GM12878 (cell line): ENCODE measurements around the gene IFRD2. TPM values are rescaled to one million over a fixed set of nuclear protein-coding genes. Genes with fewer than 3 reads are reported as not detected.
A peak's percentile ranks its signal among the peaks of the same experiment; 100 is the strongest.

Source experiments
- ATAC-seq: fragments of 200-7000 bp; cut with Tn5 transposase; 3 replicates; pipeline ENCODE4 v1.9.1; 2020; ENCODE audit warnings: mild to moderate bottlenecking, moderate library complexity
- BruUV-seq: library from RNA; stranded (reverse); fragments of 400-500 nt; replicated peaks from 2 replicates; lab custom pipeline; 2021; lab: Mats Ljungman, UMichigan
- CTCF ChIA-PET: fragments of 300-600 bp; sonication (Branson Sonifier 250); formaldehyde crosslinking; extraction: SDS; loops from one replicate; lab custom pipeline; 2021; ENCODE audit warnings: inconsistent platforms; lab: Yijun Ruan, JAX
- POLR2A ChIA-PET: fragments of 350-600 bp; formaldehyde crosslinking; extraction: SDS; loops from one replicate; lab custom pipeline; 2021; ENCODE audit warnings: inconsistent platforms; lab: Charles Lee
- RAD21 ChIA-PET: fragments of 300-600 bp; sonication (Branson Sonifier 250); formaldehyde crosslinking; loops from one replicate; lab custom pipeline; 2023; ENCODE audit warnings: antibody characterized with exemption; ENCODE audit not compliant: unreplicated experiment; lab: Charles Lee
- SMC1A ChIA-PET: fragments of 300-600 bp; sonication (Branson Sonifier 250); formaldehyde crosslinking; loops from one replicate; lab custom pipeline; 2023; ENCODE audit not compliant: unreplicated experiment, uncharacterized antibody; lab: Charles Lee
- DNase-seq: peaks from one replicate; pipeline ENCODE4 v3.0.0-alpha.2; 2011; ENCODE audit warnings: low read depth, low spot score
- FAIRE-seq: peaks from 3 replicates; lab custom pipeline; 2011; peaks lifted over from hg19 to GRCh38; lab: Jason Lieb, UNC
- H2AFZ ChIP-seq: 2 replicates; pipeline ENCODE4 v1.6.0; 2011; ENCODE audit warnings: low read depth, low read length, control low read depth; ENCODE audit not compliant: control insufficient read depth
- H3K27ac ChIP-seq: 2 replicates; pipeline ENCODE4 v1.5.1; 2011; ENCODE audit warnings: control low read depth; ENCODE audit not compliant: control insufficient read depth, insufficient read depth
- H3K27me3 ChIP-seq, 2 experiments: replicated peaks in 1 of 2; 2 replicates each; pipeline versions ENCODE4 v1.6.0 to v1.6.1; 2011; ENCODE audit warnings: low read length in 1 of 2; ENCODE audit not compliant: control insufficient read depth in 2 of 2, insufficient read depth in 2 of 2
- H3K36me3 ChIP-seq, 2 experiments: 2 replicates each; pipeline ENCODE4 v1.5.1; 2011; ENCODE audit warnings: low read length in 1 of 2; ENCODE audit not compliant: control insufficient read depth in 2 of 2, insufficient read depth in 2 of 2
- H3K4me1 ChIP-seq: 2 replicates; pipeline ENCODE4 v1.6.1; 2011; ENCODE audit warnings: mild to moderate bottlenecking, low read length, moderate library complexity, mixed read lengths; ENCODE audit not compliant: control insufficient read depth, insufficient read depth
- H3K4me2 ChIP-seq: 2 replicates; pipeline ENCODE4 v1.6.0; 2011; ENCODE audit warnings: control low read depth; ENCODE audit not compliant: control insufficient read depth, insufficient read depth
- H3K4me3 ChIP-seq: fragments of 200-600 bp; sonication (generic); 2 replicates; pipeline ENCODE4 v1.5.1; 2016
- H3K79me2 ChIP-seq: 2 replicates; pipeline ENCODE4 v1.6.0; 2011; ENCODE audit warnings: low read length; ENCODE audit not compliant: control insufficient read depth, insufficient read depth
- H3K9ac ChIP-seq: 2 replicates; pipeline ENCODE4 v1.8.0; 2011; ENCODE audit warnings: low read length, control low read depth, mixed read lengths; ENCODE audit not compliant: control insufficient read depth, insufficient read depth
- H3K9me3 ChIP-seq: replicated peaks from 3 replicates; pipeline ENCODE4 v1.5.1; 2011; ENCODE audit warnings: mild to moderate bottlenecking, low read length; ENCODE audit not compliant: control insufficient read depth, insufficient read depth
- H4K20me1 ChIP-seq: 2 replicates; pipeline ENCODE4 v1.6.0; 2011; ENCODE audit not compliant: control insufficient read depth, insufficient read depth
- ASH2L ChIP-seq: fragments of 300-600, 200-600 bp; sonication (generic); IDR thresholded peaks from 2 replicates; pipeline ENCODE4 v1.6.1; 2017; ENCODE audit warnings: low read depth, mild to moderate bottlenecking, borderline replicate concordance
- ATF2 ChIP-seq: IDR thresholded peaks from 2 replicates; pipeline ENCODE4 v1.6.1; 2012; ENCODE audit warnings: low read length, inconsistent platforms
- ATF7 ChIP-seq: fragments of 450-650 bp; IDR thresholded peaks from 2 replicates; pipeline ENCODE4 v1.6.1; 2016; ENCODE audit warnings: low read depth, mild to moderate bottlenecking
- BCL11A ChIP-seq: IDR thresholded peaks from 2 replicates; pipeline ENCODE4 v1.6.1; 2011; ENCODE audit warnings: low read depth, low read length
- BRCA1 ChIP-seq: IDR thresholded peaks from 2 replicates; pipeline ENCODE4 v1.6.1; 2011; ENCODE audit warnings: low read depth, low read length, improper control_type of control experiment
- CBFB ChIP-seq: IDR thresholded peaks from 2 replicates; pipeline ENCODE4 v1.6.1; 2016; ENCODE audit warnings: antibody characterized with exemption, low read depth
- ETV6 ChIP-seq, 2 experiments: fragments of 450-650 bp in 1 of 2; IDR thresholded peaks in 1 of 2; conservative IDR thresholded peaks in 1 of 2; 2 replicates each; pipeline ENCODE4 v1.6.1; 2014; ENCODE audit warnings: antibody characterized with exemption in 1 of 2, borderline replicate concordance in 1 of 2, low read depth in 1 of 2, mild to moderate bottlenecking in 1 of 2, moderate library complexity in 1 of 2
- FOXK2 ChIP-seq: fragments of 450-650 bp; IDR thresholded peaks from 2 replicates; pipeline ENCODE4 v1.6.1; 2017; ENCODE audit warnings: mild to moderate bottlenecking, moderate library complexity
- NFYB ChIP-seq: IDR thresholded peaks from 2 replicates; pipeline ENCODE4 v1.6.1; 2011; ENCODE audit warnings: low read depth, mild to moderate bottlenecking, low read length, improper control_type of control experiment, moderate library complexity; ENCODE audit not compliant: insufficient read depth
- PAX5 ChIP-seq: IDR thresholded peaks from 2 replicates; pipeline ENCODE4 v1.6.1; 2011; ENCODE audit warnings: low read depth, low read length, borderline replicate concordance
- PML ChIP-seq: IDR thresholded peaks from 2 replicates; pipeline ENCODE4 v1.6.1; 2012; ENCODE audit warnings: low read length, inconsistent platforms
- REST ChIP-seq: IDR thresholded peaks from 2 replicates; pipeline ENCODE4 v1.6.1; 2012; ENCODE audit warnings: mild to moderate bottlenecking, low read depth, low read length
- RFX5 ChIP-seq: IDR thresholded peaks from 2 replicates; pipeline ENCODE4 v1.6.1; 2011; ENCODE audit warnings: low read depth, low read length, improper control_type of control experiment
- ZNF384 ChIP-seq: IDR thresholded peaks from 2 replicates; pipeline ENCODE4 v1.6.1; 2012; ENCODE audit warnings: low read depth, mild to moderate bottlenecking, low read length, improper control_type of control experiment, borderline replicate concordance
- WGBS: methylation state at CpG from one replicate; pipeline ENCODE4 v1.1.6; 2016; ENCODE audit warnings: low lambda C conversion rate; ENCODE audit not compliant: insufficient replicate concordance, insufficient coverage; ENCODE audit errors: missing lambda C conversion rate; 5-methylcytosine and 5-hydroxymethylcytosine counted together
- in situ Hi-C: fragments of 300-500 bp; cut with MboI; formaldehyde crosslinking; loops from 9 replicates; pipeline ENCODE4 v1.14.3; 2018; ENCODE audit warnings: mixed read lengths
- intact Hi-C: fragments of 100-400 bp; cut with micrococcal nuclease; formaldehyde crosslinking; loops from one replicate; pipeline ENCODE4 v1.14.2; 2022; ENCODE audit not compliant: unreplicated experiment
- polyA plus RNA-seq, 11 experiments: library from polyadenylated mRNA; depleted of rRNA in 4 of 11; unstranded in 6 of 11; stranded (reverse) in 5 of 11; fragments of >200 nt; fragmentation: Nextera tagmentation in 4 of 11; fragmentation: Illumina TruSeq in 1 of 11; extraction: Ambion mirVana in 4 of 11; extraction: Trizol in 1 of 11; gene quantifications; 1 replicate in 1 of 11; 2 replicates in 10 of 11; pipeline versions ENCODE4 v1.2.1 to v1.2.3, GENCODE V29; 2011 to 2016; ENCODE audit warnings: inconsistent platforms in 2 of 11, missing spikeins in 2 of 11, low read depth in 1 of 11
- total RNA-seq, 4 experiments: library from RNA; depleted of rRNA in 3 of 4; stranded (reverse); fragments of >200 nt in 3 of 4; fragmentation: Illumina TruSeq in 1 of 4; extraction: Trizol in 1 of 4; gene quantifications; 2 replicates each; pipeline versions ENCODE4 v1.2.1 to v1.2.3, GENCODE V29; 2013 to 2021

IFRD2 gene
- total and polyA plus RNA-seq, 10 of the 15 experiments (the other 5 are each of a cell fraction or from before 2014, with no cell fraction given), result 19.1 to 153 (median 80.3) TPM

- H3K4me1 ChIP-seq, result peaks cover 55% of the 10 kb centered on the region
- in situ Hi-C loops, result no loop called here
Observed at GRCh38 chr3:50245251-50245745, 46.9 kb downstream of the IFRD2 start.

More at GRCh38 chr3:50245251-50245745, 46.9 kb downstream of the IFRD2 start:
- intact Hi-C loops, result no loop called here
- BruUV-seq, result no TSS peak
- no peaks in the 10 kb centered on the region for H3K9me3 ChIP-seq
- POLR2A ChIA-PET, result interaction anchor here (1.7 kb wide), 1 partner anchor 10 kb away, joined by 7 read pairs; the partner anchor contains the start of gene GNAI2
- no peaks in the 10 kb centered on the region for H3K27me3 ChIP-seq
- peak overlapping the region; percentile 94 for H3K4me2 ChIP-seq
- peaks cover 12% of the 10 kb centered on the region in 2 experiments; a peak in 3 of 4 replicates for H3K36me3 ChIP-seq
- RAD21 ChIA-PET, result no interaction called here
- TF ChIP-seq PAX5, result no peak
- TF ChIP-seq RFX5, result no peak
- no peak for TF ChIP-seq CBFB
- no peak for TF ChIP-seq ATF2
- no peak for TF ChIP-seq FOXK2
- TF ChIP-seq ZNF384, result no peak
- TF ChIP-seq BCL11A, result no peak
- TF ChIP-seq ETV6 (conservative IDR thresholded peaks at IDR 0.05 in 1 of 2, IDR thresholded peaks at IDR 0.05 in 1 of 2; ENCODE audit: borderline replicate concordance in 1 of 2, low read depth in 1 of 2), result no peak
- no peak for TF ChIP-seq BRCA1
- no peak for TF ChIP-seq PML
- TF ChIP-seq ASH2L, result no peak
- no peak for TF ChIP-seq REST
- no peak for TF ChIP-seq ATF7
- no peak for TF ChIP-seq NFYB
- CTCF ChIA-PET, result interaction anchor here (1.0 to 3.6 kb wide), 2 partner anchors 18 to 27 kb away, joined by 3 to 42 read pairs; no protein-coding TSS in a partner anchor
- ATAC-seq (no peak; the same call in 2 of the 3 replicates), FAIRE-seq (no peak), DNase-seq (no peak)
- H4K20me1 ChIP-seq, result peaks cover 23% of the 10 kb centered on the region
- SMC1A ChIA-PET, result no interaction called here
- H2AFZ ChIP-seq, result no peak overlapping the region
- no peak overlapping the region for H3K27ac ChIP-seq
- peak overlapping the region; percentile 70 for H3K4me3 ChIP-seq
- 89% methylated on average over 16 of the region's 16 CpGs for WGBS
- H3K9ac ChIP-seq, result peak overlapping the region; percentile 73
- peaks cover 83% of the 10 kb centered on the region for H3K79me2 ChIP-seq
